HG03039 (cell line): ENCODE data around the gene CHAMP1.

Experiments used
- ATAC-seq: cut with Tn5 transposase; IDR thresholded peaks from one replicate; pipeline ENCODE4 v1.9.1; 2021; ENCODE audit warnings: mild to moderate bottlenecking, moderate library complexity; ENCODE audit not compliant: unreplicated experiment

CHAMP1 gene

GRCh38 chr13:114296902-114297301 lies 17.4 kb upstream of the CHAMP1 start:
- no peak for ATAC-seq

- ATAC-seq: no peak
Observed at GRCh38 chr13:114298866-114299265, 15.4 kb upstream of the CHAMP1 start.

DNA sequence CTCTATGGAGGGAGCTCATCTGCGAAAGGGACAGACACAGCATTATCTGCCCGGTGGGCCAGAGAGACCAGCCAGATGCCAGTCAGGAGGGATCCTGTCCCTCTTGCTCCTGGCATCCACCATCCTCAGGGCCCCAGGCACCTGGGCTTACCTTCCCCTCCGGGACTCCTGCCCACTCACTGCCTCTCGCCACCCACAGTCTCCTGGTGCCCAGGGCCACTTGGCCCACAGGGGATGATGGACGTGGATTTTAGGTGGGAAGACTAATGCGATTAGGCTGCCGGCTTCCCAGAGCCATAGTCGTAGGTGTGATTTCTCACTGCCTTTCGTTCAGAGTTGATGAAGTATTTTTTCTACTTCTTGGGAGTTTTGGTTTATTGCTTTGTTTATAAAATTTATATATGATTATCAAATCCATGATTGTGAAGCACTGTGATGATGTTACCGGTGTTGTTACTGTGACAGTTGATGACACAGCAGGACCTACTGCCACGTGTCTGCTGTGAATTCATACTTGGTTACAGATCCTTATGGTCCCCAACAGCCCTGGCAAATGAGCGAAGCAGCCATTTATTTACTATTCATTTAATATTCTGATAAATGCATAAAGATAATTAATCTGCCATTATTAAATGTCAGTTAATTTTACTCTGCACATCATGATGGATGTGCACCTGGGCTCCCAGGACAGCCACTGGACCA lies 14.5 kb upstream of the CHAMP1 start:
- no peak for ATAC-seq

- ATAC-seq: no peak
Observed at GRCh38 chr13:114303700-114304327, 10.5 kb upstream of the CHAMP1 start.

GRCh38 chr13:114304346-114305034 lies 9.8 kb upstream of the CHAMP1 start:
- ATAC-seq: no peak

DNA sequence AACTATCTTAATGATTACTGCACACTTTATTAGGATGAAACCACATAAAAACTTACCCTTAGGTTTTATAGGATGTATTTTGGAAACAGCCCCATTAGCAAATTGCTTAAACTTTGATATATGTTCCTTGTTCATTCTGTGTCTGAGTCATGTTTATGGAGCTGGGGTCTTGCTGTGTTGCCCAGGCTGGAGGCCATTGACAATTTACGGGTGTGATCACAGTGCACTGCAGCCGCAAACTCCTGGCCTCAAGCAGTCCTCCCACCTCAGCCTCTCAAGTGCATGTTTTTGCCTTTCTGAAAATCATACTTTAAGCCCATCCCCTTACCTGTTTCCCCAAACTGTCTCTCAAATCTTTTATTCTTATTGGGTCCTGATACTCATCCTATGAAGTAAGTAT lies 5.2 kb upstream of the CHAMP1 start:
- ATAC-seq: no peak

DNA sequence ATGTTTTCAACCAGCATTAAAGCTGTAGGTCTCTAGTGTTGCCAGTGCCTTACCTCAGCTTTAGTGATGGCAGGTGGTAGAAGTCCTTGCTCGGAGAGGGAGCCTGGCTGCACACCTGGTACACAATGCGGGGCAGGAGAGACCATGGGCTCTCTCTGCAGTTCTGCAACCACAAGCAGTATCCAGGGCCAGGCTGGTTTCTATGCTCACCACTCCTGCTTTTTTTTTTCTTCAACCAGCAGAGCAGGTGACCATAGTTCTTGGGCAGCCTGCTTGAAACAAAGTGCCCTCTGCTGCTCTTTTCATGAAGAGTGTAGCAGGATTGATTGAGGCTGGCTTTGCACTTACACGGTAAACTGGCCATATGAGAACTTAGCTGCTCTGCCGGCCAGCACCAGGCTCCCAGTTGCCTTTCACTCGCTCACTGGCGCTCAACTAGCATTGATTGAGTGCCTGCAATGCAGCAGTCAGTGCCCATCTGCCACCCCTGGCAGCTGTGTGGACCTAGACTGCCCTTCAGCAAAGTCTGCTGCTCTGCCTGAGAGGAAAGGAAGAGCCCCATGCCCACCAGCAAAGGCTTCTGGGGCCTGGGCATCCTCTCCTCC lies 4.4 kb upstream of the CHAMP1 start:
- no peak for ATAC-seq

- no peak for ATAC-seq
Observed at GRCh38 chr13:114310956-114311355, 3.3 kb upstream of the CHAMP1 start.

DNA sequence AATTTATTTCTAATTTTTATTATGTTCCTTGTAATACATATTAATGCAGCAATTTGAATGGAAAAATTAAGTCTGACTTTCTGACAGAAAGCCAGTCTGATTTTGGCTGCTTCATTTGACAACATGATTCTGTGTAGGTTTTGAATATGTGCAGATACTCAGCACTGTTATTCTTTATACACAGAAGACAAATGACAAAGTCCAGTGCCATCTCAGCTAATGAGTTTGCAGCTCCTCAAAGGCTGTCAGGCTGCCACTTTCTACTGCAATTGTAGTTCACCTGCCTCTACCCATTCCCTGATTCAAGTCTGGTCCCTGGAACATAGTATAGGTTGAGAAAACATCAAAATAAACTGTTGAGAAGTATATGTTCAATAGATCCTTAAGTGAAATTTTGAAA lies 2.9 kb upstream of the CHAMP1 start:
- no peak for ATAC-seq

DNA sequence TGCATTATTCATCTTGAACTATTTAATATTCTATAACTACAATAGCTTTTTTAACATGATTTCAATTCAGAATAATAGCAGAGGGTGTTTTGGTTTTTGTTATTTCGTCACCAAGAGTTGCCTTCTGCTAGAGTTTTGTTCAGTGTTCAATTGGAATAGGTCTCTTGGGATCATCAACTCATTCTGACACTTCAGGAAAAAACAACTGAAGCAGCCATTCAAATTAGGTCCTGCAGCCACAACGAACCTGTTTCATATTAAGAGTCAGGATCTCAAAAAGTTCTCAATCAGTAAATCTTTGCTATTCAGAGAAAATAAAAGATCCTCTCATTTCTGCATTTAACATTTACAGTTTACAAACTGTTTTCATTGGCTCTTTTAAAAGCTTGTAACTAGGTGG lies 2.4 kb upstream of the CHAMP1 start:
- no peak for ATAC-seq

DNA sequence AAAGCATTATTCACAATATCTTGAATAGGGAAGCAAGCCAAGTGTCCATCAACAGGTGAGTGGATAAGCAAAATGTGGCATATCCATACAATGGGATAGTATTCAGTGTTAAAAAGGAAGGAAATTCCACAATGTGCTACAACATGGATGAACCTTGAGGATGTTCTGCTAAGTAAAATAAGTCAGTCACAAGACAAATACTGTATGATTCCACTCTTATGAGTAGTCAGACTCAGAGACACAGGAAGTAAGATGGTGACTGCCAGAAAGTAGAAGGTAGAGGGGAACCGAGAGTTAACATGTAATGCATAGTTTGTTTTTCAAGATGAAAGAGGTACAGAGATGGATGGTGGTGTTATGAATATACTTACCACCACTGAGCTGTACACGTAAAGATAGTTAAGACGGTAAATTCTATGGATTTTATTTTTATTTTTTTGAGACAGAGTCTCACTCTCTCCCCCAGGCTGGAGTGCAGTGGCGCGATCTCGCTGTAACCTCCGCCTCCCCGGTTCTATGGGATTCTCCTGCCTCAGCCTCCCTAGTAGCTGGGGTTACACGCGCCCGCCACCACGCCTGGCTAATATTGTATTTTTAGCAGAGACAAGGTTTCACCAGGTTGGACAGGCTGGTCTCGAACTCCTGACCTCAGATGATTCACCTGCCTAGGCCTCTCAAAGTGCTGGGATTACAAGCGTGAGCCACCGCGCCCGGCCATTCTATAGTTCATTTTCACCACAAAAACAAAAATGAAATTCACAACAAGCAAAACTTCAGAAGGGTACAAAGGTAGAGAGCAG lies 1.0 kb upstream of the CHAMP1 start:
- ATAC-seq: no peak

DNA sequence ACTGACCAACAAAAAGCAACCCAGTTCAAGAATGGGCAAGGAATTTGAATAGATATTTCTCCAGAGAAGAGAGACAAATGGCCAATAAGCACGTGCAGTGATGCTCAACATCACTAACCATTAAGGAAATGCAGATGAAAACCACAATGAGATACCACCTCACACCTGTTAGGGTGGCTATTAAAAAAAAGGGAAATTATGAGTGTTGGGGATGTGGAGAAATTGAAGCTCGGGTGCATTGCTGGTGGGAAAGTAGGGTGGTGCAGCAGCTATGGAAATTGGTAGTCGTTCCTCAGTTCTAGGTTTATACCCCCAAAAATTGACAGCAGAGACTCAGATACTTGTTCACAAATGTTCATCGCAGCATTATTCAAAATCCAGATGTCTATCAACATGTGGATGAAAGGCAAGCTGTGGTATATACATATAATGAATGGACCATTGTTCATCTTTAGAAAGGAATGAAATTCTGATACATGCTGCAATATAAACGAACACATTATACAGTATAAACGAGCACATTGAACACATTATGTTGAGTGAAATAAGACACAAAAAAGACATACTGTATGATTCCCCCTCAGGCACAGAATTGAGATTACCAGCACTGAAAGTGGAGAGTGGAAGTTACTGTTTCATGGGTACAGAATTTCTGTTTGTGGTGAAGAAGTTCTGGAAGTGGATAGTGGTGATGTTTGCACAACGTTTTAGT lies 927 bp downstream of the CHAMP1 start:
- ATAC-seq: no peak

DNA sequence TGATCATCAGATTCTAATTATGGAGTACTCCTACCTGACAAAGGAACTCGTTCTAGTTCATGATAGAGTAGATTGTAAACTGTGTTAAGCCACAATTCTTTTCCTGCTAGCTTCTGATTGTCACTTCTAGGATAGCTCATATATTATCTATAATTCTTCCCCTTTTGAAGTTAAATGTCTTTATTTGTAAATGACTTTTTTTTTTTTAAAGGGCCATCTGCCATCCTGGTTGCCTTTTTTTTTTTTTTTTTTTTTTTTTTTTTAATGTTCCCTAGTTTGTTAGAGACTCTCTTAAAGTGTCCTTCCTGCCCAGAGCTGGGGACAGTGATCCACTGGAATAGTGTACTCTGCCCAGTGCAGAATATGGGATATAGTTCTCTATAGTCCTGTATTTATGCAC lies 4.3 kb downstream of the CHAMP1 start:
- no peak for ATAC-seq

DNA sequence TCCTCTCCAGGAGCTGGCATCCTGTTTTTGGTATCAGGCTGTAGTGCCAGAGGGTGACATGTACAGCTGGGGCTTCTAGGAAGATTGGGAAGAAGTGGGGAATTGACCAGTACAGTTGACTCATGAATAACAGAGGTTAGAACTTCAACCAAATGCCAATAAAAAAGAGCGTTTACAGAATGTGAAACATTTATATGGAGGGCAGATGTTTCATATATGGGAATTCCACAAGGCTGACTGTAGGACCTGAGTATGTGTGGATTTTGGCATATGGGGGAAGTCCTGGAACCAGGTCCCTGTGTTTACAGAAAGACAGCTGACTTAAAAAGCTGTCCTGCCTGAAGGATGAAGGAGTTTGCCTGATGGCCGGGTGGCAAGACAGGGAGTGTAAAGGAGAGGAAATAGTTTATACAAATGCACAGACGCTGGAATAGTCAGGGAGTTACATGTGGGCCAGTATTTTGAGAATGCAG lies 5.2 kb downstream of the CHAMP1 start:
- ATAC-seq: no peak

DNA sequence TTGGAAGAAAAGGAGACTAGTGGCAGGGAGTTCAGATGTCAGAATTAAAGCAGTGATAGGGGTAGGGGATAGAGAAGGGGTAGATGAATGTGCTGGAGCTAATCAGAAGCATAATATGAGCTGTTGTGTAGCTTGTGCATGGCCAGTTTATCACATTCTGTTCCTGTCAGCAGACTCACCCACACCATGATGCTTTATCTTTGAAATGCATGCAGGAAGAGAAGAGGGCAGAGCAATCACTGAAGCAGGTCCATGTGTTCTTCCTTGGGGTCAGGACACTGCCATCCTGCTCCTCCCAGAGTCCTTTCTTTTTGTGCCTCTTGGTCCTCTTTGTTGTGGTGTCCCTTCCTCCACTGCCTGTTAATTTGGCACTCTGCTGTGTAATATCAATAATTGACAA lies 5.8 kb downstream of the CHAMP1 start:
- ATAC-seq: no peak

DNA sequence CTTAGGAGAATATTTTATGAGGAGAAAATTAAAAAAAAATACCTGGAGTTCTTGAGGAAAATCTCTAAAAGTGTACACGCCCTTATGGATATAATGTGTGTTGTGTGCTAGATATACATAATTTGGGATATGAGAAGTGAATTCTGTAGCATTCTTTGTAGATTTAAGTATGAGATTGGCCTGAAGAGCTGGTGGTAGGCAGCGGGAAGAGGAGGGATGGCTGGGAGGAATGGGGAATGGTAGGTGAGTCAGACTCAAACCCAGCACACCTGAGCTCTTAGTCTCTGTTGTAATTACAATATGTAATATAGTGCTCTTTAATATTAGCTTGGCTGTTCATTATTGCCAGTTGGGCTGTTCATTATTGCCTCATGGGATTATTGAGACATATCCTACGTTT lies 7.0 kb downstream of the CHAMP1 start:
- no peak for ATAC-seq

DNA sequence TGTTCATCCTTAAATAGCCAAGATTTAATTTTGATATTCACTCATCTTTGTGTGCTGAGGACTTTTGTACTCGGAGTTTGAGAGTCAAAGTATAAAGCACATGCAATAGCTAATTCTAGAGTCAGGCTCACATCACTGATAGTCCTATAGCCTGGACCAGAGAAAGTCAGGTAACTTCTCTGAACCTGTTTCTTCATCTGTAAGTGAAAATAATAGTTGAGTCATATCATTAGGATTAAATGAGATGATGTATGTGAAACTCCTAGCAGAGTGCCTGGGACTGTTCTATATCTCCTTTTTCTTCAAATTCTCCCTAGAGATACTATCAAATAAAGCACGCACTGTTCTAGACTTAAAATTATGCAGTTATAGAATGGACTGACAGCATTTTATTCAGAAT lies 9.0 kb downstream of the CHAMP1 start:
- no peak for ATAC-seq

DNA sequence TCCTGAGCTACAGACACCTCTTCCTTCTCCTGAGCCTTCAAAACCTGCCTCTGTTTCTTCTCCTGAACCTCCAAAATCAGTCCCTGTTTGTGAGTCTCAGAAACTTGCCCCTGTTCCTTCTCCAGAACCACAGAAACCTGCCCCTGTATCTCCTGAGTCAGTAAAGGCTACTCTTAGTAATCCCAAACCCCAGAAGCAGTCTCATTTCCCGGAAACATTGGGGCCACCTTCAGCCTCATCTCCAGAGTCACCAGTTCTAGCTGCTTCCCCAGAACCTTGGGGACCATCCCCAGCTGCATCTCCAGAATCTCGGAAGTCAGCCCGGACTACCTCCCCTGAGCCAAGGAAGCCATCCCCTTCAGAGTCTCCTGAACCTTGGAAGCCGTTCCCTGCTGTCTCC lies 10.0 kb downstream of the CHAMP1 start:
- no peak for ATAC-seq

- ATAC-seq: no peak
Observed at GRCh38 chr13:114325729-114326128, 11.4 kb downstream of the CHAMP1 start.

DNA sequence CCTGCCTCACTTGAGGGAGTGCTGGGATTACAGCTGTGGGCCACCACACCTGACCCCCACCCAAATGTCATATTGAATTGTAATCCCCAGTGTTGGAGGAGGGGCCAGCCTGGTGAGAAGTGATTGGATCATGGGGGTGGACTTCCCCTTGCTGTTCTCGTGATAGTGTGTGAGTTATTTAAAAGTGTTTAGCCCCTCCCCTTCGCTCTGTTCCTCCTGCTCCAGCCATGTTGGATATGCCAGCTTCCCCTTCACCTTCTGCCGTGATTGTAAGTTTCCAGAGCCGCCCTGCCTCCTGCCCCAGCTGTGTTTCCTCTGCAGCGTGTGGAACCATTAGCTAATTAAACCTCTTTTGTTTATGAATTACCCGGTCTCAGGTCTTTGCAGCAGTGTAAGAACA lies 13.7 kb downstream of the CHAMP1 start:
- no peak for ATAC-seq
